Activated naive CD8-positive, alpha-beta T cell (primary cell): Measurements from ENCODE around the gene NPBWR2.
"Not testable (repeated sequence)": the region's sequence is repeated elsewhere in the genome, so short reads cannot be mapped to it uniquely, and the experiment has no call there.

Source experiments
- H3K27ac Mint-ChIP-seq: one replicate; pipeline ENCODE4 v1.8.0; 2021; ENCODE audit warnings: mixed read lengths
- H3K27me3 Mint-ChIP-seq: one replicate; pipeline ENCODE4 v1.8.0; 2021; ENCODE audit warnings: mixed read lengths
- H3K36me3 Mint-ChIP-seq: one replicate; pipeline ENCODE4 v1.8.0; 2021; ENCODE audit warnings: mixed read lengths
- H3K4me1 Mint-ChIP-seq: one replicate; pipeline ENCODE4 v1.8.0; 2021; ENCODE audit warnings: low read depth, mixed read lengths
- H3K4me3 Mint-ChIP-seq: one replicate; pipeline ENCODE4 v1.8.0; 2021; ENCODE audit warnings: mild to moderate bottlenecking, mixed read lengths
- H3K9me3 Mint-ChIP-seq: one replicate; pipeline ENCODE4 v1.8.0; 2021; ENCODE audit warnings: low read depth, mixed read lengths

The NPBWR2 gene

DNA sequence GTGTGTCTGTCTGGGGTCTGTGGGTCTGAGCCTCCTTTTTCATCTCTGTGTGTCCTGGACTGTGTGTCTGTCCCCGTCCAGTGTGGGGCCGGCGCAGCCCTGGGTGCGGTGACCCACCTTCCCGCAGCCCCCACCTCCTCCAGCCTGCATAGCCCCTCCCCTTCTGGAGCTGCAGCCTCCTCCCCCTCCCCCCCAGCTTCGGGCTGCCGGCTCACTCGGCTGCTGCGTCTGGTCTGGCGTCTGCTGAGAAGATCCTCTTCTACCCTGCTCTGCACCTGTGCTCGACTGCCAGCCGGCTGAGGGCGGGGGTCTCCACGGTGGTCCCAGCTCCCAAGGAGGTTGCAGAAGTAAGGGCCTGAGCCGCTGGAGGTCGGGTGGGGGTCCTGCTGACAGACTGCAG is 15.6 kb downstream of the NPBWR2 start:
- peaks cover 2% of the 10 kb centered on the region for H3K9me3 Mint-ChIP-seq
- no peak overlapping the region for H3K27ac Mint-ChIP-seq
- H3K27me3 Mint-ChIP-seq: no peaks in the 10 kb centered on the region
- H3K4me3 Mint-ChIP-seq: no peak overlapping the region
- H3K36me3 Mint-ChIP-seq: peaks cover 4% of the 10 kb centered on the region
- H3K4me1 Mint-ChIP-seq: peaks cover 2% of the 10 kb centered on the region

DNA sequence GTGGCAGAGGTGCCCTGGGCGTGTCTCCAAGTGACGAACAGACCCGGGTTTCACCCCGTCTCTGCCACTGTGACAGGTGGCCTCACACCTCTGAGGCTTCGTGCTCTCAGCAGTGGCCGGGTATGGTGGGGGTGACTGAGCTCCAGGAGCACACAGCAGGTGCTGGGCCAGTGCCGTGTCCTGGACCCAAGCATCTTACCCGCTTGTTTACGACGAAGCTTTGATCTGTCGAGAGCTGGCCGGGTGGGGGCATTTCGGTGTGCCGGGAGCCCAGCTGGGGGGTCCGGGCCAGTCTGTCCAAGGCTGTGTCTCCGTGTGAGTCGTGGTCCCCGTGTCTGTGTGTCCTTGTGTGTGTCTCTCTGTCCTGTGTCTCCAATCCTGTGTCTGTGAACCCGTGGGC is 16.0 kb downstream of the NPBWR2 start:
- no peak overlapping the region for H3K27ac Mint-ChIP-seq
- peaks cover 2% of the 10 kb centered on the region for H3K4me1 Mint-ChIP-seq
- no peaks in the 10 kb centered on the region for H3K36me3 Mint-ChIP-seq
- no peaks in the 10 kb centered on the region for H3K9me3 Mint-ChIP-seq
- no peaks in the 10 kb centered on the region for H3K27me3 Mint-ChIP-seq
- H3K4me3 Mint-ChIP-seq: no peak overlapping the region

DNA sequence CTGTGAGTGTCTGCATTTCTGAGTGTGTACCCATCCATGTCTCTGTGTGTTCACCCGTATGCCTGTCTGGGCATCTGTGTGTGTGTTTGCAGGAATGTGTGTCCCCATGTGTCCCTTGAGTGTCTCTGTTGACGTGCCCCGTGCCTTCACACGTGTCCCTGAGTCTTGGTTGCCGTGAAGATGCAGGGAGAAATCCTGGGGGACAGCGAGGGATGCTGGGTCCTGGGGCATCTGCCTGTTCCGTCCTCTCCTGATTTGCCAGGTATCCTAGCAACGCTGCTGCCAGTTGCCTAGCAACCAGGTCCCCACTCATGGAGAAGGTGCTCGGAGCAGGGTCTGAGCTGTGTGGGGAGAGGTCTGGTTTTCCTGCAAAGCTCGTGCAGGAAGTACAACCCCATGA is 17.2 kb downstream of the NPBWR2 start:
- no peak overlapping the region for H3K4me3 Mint-ChIP-seq
- H3K27me3 Mint-ChIP-seq: no peaks in the 10 kb centered on the region
- H3K9me3 Mint-ChIP-seq: no peaks in the 10 kb centered on the region
- H3K36me3 Mint-ChIP-seq: no peaks in the 10 kb centered on the region
- no peak overlapping the region for H3K27ac Mint-ChIP-seq
- H3K4me1 Mint-ChIP-seq: peaks cover 2% of the 10 kb centered on the region

DNA sequence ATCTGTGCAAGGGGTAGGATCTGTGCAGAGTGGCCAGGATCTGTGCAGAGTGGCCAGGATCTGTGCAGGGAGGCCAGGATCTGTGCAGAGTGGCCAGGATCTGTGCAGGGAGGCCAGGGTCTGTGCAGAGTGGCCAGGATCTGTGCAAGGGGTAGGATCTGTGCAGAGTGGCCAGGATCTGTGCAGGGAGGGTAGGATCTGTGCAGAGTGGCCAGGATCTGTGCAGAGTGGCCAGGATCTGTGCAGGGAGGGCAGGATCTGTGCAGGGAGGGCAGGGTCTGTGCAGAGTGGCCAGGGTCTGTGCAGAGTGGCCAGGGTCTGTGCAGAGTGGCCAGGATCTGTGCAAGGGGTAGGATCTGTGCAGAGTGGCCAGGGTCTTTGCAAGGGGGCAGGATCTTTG is 18.8 kb downstream of the NPBWR2 start:
- not testable (repeated sequence) for H3K4me3 Mint-ChIP-seq, H3K4me1 Mint-ChIP-seq, H3K27me3 Mint-ChIP-seq, H3K27ac Mint-ChIP-seq, H3K9me3 Mint-ChIP-seq, H3K36me3 Mint-ChIP-seq

DNA sequence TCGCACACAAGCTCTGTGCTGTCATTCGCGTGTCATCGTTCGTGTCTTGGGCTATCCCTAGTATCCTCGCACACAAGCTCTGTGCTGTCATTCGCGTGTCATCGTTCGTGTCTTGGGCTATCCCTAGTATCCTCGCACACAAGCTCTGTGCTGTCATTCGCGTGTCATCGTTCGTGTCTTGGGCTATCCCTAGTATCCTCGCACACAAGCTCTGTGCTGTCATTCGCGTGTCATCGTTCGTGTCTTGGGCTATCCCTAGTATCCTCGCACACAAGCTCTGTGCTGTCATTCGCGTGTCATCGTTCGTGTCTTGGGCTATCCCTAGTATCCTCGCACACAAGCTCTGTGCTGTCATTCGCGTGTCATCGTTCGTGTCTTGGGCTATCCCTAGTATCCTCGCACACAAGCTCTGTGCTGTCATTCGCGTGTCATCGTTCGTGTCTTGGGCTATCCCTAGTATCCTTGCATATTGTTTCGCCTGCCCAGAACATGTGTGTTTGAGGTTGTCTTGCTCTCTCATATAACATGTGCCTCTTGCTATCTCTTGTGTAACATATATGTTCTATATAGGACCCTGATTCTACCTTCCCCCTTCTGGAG is 20.0 kb downstream of the NPBWR2 start:
- not testable (repeated sequence) for H3K27ac Mint-ChIP-seq, H3K36me3 Mint-ChIP-seq, H3K9me3 Mint-ChIP-seq, H3K4me3 Mint-ChIP-seq, H3K27me3 Mint-ChIP-seq
- H3K4me1 Mint-ChIP-seq: peaks cover 14% of the 10 kb centered on the region

DNA sequence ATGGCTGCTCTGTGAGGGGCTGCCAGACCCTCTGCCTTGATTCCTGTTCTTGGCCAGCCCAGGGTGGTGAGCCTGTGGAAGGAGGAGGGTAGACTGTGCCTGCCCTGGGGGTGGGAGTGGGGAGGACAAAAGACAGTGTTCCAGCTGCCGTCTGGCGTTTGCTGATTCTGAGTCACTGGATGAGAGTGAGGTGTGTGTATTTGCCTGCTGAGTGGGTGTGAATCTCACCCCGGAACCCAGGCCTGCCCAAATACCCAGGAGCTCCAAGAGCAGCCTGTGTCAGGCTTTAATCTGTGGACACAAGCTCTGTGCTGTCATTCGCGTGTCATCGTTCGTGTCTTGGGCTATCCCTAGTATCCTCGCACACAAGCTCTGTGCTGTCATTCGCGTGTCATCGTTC is 20.6 kb downstream of the NPBWR2 start:
- no peak overlapping the region for H3K27ac Mint-ChIP-seq

DNA sequence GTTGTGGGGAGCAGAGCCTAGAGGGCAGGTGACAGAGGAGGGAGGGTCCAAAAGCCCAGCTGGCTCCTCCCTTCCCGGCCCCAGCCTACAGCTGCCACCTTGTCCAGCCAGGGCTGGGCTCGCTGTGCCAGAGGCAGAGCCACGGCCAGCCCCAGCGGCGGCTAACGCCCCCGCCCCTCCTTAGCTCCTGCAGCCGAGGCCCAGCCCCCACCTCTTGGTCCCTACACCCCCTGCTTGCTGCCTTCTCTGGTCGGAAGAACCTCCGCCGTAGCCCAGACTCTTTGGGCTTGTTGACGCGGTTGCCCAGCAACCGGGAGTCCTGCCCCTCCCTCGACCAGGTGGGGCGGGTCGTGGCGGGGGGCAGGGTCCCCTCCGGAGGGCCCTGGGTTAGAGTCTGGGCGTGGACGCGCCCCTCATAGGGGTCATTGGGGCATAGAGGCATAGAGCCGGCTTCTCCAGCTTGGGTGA is 22.6 kb downstream of the NPBWR2 start:
- peak overlapping the region; percentile 91 for H3K4me3 Mint-ChIP-seq
- no peaks in the 10 kb centered on the region for H3K9me3 Mint-ChIP-seq
- H3K4me1 Mint-ChIP-seq: peaks cover 23% of the 10 kb centered on the region
- no peaks in the 10 kb centered on the region for H3K27me3 Mint-ChIP-seq
- H3K36me3 Mint-ChIP-seq: no peaks in the 10 kb centered on the region
- no peak overlapping the region for H3K27ac Mint-ChIP-seq

More for the DNA sequence above, 20.6 kb downstream of the NPBWR2 start:
- H3K27me3 Mint-ChIP-seq: no peaks in the 10 kb centered on the region
- peaks cover 17% of the 10 kb centered on the region for H3K4me1 Mint-ChIP-seq
- H3K36me3 Mint-ChIP-seq: no peaks in the 10 kb centered on the region
- no peak overlapping the region for H3K4me3 Mint-ChIP-seq
- H3K9me3 Mint-ChIP-seq: no peaks in the 10 kb centered on the region

DNA sequence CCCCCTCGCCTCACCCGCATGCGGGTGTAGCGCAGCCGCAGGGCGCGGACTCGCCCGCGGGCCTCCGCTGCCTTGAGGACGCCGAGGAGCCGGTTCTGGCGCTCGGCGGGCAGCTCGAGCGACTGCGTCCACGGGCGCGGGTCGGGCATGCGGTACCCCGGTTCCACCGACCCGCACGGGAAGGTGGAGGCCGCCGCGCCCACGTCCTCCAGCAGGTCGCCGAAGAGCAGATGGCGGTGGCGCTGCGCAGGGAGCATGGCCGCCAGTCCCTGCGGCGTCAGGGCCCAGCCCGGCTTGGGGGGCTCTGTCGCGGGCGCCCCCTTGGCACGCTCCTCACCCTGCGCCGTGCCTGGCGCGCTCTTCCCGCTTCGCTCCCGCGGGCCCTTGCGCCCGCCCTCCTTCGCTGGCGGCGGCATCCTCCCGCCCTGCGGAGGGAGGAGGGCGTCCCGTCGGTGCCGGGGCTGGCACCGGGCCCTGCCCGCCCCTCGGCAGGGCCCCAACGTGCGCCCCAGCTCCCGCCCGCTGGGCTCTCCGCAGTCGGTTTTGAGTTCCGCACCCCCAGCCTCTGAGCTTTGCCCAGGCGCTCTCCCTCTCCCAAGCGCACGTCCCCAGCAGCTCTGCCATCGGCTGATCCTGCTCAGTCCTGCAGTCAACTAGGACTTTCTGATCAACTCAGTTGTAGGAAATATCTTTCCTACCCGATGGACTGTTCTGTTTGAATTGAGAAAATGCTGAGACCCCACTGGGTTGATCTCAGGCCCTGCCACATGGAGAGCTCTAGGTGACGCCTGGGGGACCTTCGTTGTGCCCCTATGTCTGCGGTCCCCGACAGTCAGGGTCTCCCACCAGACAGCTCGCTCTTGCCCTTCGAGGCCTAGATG is 23.3 kb downstream of the NPBWR2 start, which contains the start of gene LKAAEAR1:
LKAAEAR1 (minus strand) TSS at position 595 of the 881 bp plus-strand sequence; CDS start at position 416, 179 bp downstream.
- Mint-ChIP-seq H3K4me3 (peak within 1 kb of the TSS; percentile 91), H3K9me3 (no peaks in the 10 kb centered on the region), H3K36me3 (no peaks in the 10 kb centered on the region), H3K27ac (peak within 1 kb of the TSS; percentile 70), H3K4me1 (peaks cover 25% of the 10 kb centered on the region), H3K27me3 (no peaks in the 10 kb centered on the region)

DNA sequence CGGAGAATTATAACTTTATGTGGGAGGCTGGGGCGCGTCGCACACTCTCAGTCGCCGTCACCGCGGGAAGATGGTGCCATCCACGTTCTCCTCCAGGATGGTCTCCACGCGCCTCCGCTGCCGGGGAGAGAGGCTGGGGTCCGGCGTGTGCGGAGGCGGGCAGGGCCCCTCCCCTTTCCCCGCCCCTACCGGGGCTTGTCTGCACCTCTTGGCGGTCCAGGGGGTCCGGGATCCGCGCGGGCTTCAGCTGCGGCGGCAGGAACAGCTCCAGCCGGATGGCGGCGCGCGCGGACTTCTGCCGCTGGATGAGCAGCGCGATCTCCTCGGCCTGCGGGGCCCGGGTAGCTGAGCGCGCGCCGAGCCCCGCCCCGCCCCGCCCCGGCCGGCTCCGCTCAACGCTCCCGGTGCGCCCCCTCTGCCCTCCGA is 24.0 kb downstream of the NPBWR2 start:
- no peaks in the 10 kb centered on the region for H3K27me3 Mint-ChIP-seq
- H3K4me3 Mint-ChIP-seq: peak overlapping the region; percentile 78
- H3K27ac Mint-ChIP-seq: no peak overlapping the region
- H3K9me3 Mint-ChIP-seq: no peaks in the 10 kb centered on the region
- H3K4me1 Mint-ChIP-seq: peaks cover 29% of the 10 kb centered on the region
- no peaks in the 10 kb centered on the region for H3K36me3 Mint-ChIP-seq

DNA sequence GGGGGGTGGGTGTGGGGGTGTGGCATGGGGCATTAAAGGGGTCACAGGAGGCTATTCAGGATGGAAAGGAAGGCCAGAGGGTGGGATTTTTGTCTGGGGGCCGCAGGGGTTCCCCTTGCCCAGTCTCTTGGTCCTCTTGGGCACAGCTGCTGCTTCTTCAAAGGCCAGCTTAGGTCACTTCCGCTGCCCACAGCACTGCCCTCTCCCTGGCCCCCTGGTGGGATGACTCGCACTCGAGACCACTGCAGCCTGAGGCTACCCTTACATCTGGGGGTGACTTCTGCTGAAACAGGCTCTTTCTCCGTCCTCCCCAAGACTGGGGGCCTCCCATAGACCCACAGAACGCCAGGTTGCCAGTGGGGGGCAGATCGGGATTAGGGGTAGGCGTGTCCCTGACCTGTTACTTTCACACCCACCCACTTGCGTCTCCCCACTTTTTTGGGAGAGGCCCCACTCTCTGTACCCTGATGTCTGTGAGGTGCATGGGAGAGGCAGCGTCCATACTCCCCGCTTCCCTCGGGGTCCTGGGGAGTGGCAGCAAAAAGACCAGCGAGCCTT is 24.5 kb downstream of the NPBWR2 start:
- H3K27me3 Mint-ChIP-seq: no peaks in the 10 kb centered on the region
- peak overlapping the region; percentile 78 for H3K4me3 Mint-ChIP-seq
- no peaks in the 10 kb centered on the region for H3K9me3 Mint-ChIP-seq
- H3K4me1 Mint-ChIP-seq: peaks cover 30% of the 10 kb centered on the region
- no peaks in the 10 kb centered on the region for H3K36me3 Mint-ChIP-seq
- H3K27ac Mint-ChIP-seq: no peak overlapping the region

DNA sequence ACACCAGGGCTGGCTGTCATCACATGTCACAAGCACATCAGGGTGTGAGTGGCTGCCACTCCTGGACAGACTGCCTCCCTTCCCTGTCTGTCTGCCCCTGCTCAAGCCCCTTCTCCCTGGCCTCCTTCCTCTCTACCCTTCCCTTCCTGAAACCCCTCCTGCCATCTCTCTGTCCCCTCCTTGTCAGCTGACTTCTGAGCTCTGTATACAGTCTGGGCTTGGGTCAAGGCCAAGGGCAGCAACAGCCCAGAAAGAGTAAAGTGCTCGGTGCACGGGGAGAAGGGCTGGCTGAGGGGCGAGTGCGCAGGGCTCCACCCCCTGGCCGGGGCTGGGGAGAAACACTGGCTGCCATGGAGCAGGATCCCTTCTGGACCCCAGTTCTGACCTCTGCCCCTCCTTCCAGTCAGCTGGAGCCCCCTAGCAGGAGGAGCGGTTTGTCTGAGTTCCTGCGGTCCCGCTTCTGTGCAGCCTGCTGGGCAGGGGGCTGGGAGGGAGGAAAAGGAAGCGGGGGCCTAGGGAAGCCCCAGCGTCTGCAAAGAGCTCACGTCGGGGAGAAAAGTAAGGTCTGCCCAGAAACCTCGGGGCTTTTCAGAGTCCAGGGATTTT is 25.1 kb downstream of the NPBWR2 start:
- Mint-ChIP-seq H3K4me1 (peaks cover 34% of the 10 kb centered on the region), H3K4me3 (peak overlapping the region; percentile 68), H3K27me3 (no peaks in the 10 kb centered on the region), H3K9me3 (no peaks in the 10 kb centered on the region), H3K27ac (no peak overlapping the region), H3K36me3 (no peaks in the 10 kb centered on the region)

DNA sequence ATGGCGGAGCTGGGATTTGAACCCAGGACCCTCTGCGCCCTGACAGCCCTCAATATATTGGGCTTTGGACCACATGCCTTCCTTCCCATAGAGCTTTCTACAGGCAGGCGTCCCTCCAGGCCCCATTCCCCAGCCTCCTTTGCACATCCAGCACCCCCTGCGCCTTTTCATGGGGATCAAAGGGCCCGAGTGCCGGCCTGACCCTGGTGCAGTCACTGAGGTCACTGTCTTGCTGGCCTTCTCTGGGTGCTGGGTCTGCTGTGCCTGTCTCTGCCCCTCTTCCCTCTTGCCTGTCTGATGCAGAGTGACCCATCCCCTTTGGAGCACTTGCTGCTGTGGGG is 25.8 kb downstream of the NPBWR2 start:
- peaks cover 35% of the 10 kb centered on the region for H3K4me1 Mint-ChIP-seq
- H3K27ac Mint-ChIP-seq: no peak overlapping the region
- H3K4me3 Mint-ChIP-seq: peak overlapping the region; percentile 63
- H3K27me3 Mint-ChIP-seq: no peaks in the 10 kb centered on the region
- H3K36me3 Mint-ChIP-seq: no peaks in the 10 kb centered on the region
- H3K9me3 Mint-ChIP-seq: no peaks in the 10 kb centered on the region

DNA sequence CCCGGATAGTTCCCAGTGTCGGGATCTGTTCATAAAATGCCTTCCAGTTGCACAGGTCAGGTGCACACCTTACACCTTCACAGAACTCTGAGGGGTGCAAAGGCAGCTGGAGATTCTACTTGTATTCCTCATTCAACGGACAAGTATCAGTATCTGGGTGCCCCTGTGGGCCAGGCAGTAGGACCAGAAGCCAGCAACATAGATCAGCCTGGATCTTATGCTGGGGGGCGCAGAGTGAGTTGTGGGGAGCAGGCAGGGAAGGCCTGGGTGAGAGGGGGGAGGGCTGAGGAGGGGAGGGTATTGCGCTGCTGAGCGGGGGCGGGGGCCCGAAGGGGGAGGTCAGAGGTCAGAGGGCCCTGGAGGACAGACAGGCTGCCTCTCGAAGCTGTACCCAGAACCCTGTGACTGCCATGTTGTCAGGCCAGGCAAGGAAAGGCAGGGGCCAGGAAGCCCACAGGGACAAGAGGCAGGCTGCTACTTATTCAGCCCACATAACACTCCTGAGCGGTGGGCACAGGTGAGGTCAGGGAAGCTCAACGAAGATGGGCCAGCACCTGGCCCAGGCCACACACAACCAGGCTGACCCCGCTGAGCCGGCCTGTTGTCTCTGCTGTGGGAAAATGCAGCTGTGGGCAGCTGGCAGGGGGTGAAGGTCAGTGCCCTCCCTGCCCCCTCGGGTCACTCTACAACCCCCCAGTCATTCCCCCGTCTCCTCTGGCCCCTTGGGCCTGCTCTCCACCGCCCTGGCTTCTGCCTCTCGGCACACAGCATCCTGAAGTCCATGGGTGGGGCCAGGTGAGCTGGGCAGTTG is 26.3 kb downstream of the NPBWR2 start:
- no peaks in the 10 kb centered on the region for H3K9me3 Mint-ChIP-seq
- H3K36me3 Mint-ChIP-seq: no peaks in the 10 kb centered on the region
- no peak overlapping the region for H3K27ac Mint-ChIP-seq
- H3K27me3 Mint-ChIP-seq: no peaks in the 10 kb centered on the region
- peaks cover 35% of the 10 kb centered on the region for H3K4me1 Mint-ChIP-seq
- H3K4me3 Mint-ChIP-seq: peak overlapping the region; percentile 76

DNA sequence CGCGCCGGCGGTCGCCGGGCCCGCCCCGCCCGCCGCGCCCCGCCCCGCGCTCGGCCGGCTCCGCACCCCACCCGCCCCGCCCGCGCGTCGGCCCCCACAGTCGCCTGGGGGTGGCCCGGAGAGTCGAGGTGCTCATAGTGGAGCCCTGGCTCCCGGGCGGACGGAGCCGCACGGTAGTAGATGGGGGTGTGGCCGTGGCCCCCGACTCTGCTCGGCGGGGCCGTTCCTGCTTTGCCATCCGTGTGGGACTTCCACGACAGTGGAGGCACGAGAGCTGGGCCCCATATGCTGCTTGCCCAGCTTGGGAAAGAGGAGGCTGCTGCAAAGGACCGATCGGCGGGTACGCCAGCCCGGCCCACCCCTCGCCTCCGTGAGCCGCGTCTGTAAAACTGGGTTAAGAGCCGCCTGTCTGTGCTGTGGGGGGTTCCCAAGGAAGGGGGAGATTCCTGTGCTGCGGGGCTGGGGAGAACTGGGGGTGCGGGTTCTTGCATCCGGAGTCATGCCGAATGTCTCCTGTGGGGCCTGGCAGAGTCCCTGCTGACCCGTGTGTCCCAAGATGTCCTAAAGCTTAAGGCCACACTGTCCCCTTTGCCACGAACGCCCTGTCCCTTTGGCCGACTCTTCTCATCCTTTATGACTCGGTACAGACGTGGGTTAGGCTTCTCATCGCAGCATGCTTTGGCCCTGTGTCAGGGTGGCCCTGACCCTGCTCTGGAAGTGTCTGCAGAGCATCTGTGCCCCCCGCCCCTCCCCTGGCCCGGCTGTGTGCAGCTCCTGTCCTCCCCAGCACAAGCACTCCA is 27.2 kb downstream of the NPBWR2 start, which contains the start of gene OPRL1:
OPRL1 (plus strand) TSS at position 70 of the 800 bp plus-strand sequence. CDS start 12,639 bp downstream, outside the sequence.
- Mint-ChIP-seq H3K27ac (peak within 1 kb of the TSS; percentile 46), H3K27me3 (no peaks in the 10 kb centered on the region), H3K4me3 (peak within 1 kb of the TSS; percentile 90), H3K36me3 (no peaks in the 10 kb centered on the region), H3K4me1 (peaks cover 35% of the 10 kb centered on the region), H3K9me3 (no peaks in the 10 kb centered on the region)
